Fibroblast of upper back skin (primary cell): ENCODE data around the gene STYX.
A peak's percentile ranks its signal among the peaks of the same experiment; 100 is the strongest.
"Not testable (repeated sequence)": the region's sequence is repeated elsewhere in the genome, so short reads cannot be mapped to it uniquely, and the experiment has no call there.

Experiments
- DNase-seq: peaks from one replicate; pipeline ENCODE4 v3.0.0-alpha.2; 2013

Gene STYX

GRCh38 chr14:52729925-52730708, at the start of gene STYX:
STYX (plus strand) TSS chr14:52730166; CDS start chr14:52730475, 309 bp downstream.
- DNase-seq, result peak; percentile 98

- DNase-seq, result no peak
Measured at GRCh38 chr14:52683985-52684520, 45.9 kb upstream of the STYX start.

- no peak for DNase-seq
Measured at GRCh38 chr14:52686176-52686575, 43.8 kb upstream of the STYX start.

GRCh38 chr14:52690983-52691760, 38.8 kb upstream of the STYX start:
- no peak for DNase-seq

- DNase-seq, result peak; percentile 28
Measured at GRCh38 chr14:52692248-52692962, 37.6 kb upstream of the STYX start.

GRCh38 chr14:52693036-52693435, 36.9 kb upstream of the STYX start:
- DNase-seq, result no peak

GRCh38 chr14:52693532-52693931, 36.4 kb upstream of the STYX start:
- no peak for DNase-seq

- DNase-seq, result peak; percentile 27
Measured at GRCh38 chr14:52694761-52695480, 35.0 kb upstream of the STYX start.

GRCh38 chr14:52695481-52696091, 34.4 kb upstream of the STYX start, which contains the start of gene ERO1A:
ERO1A (minus strand) TSS chr14:52695558; CDS start chr14:52695481, 77 bp downstream.
- peak; percentile 84 for DNase-seq

- DNase-seq, result peak; percentile 3
Measured at GRCh38 chr14:52700701-52701172, 29.2 kb upstream of the STYX start.

- DNase-seq, result no peak
Measured at GRCh38 chr14:52701223-52701622, 28.7 kb upstream of the STYX start.

GRCh38 chr14:52703225-52703624, 26.7 kb upstream of the STYX start:
- DNase-seq, result peak; percentile 96

- DNase-seq, result no peak
Measured at GRCh38 chr14:52703664-52704063, 26.3 kb upstream of the STYX start.

- DNase-seq, result peak; percentile 11
Measured at GRCh38 chr14:52706286-52706685, 23.7 kb upstream of the STYX start.

- DNase-seq, result peak; percentile 86
Measured at GRCh38 chr14:52706724-52707706, 23.0 kb upstream of the STYX start, which contains the start of gene PSMC6. PSMC6 (plus strand) TSS chr14:52707200; CDS start chr14:52707220, 20 bp downstream.

GRCh38 chr14:52711666-52712065, 18.3 kb upstream of the STYX start:
- DNase-seq, result peak; percentile 9

GRCh38 chr14:52716155-52716554, 13.8 kb upstream of the STYX start:
- no peak for DNase-seq

GRCh38 chr14:52723514-52724359, 6.2 kb upstream of the STYX start:
- DNase-seq, result no peak

GRCh38 chr14:52724360-52724644, 5.7 kb upstream of the STYX start:
- DNase-seq, result no peak

GRCh38 chr14:52727509-52727908, 2.5 kb upstream of the STYX start:
- DNase-seq, result not testable (repeated sequence)
